Esophagus muscularis mucosa (tissue), 4 donors: ENCODE data around the gene SNRPF.

ENCODE experiments used
- EP300 ChIP-seq: sonication (generic); formaldehyde crosslinking; IDR thresholded peaks from one replicate; pipeline ENCODE4 v1.6.1; 2017; ENCODE audit warnings: antibody characterized with exemption
- POLR2A ChIP-seq: fragments of 450-650 bp; IDR thresholded peaks from one replicate; pipeline ENCODE4 v1.6.1; 2017; ENCODE audit warnings: antibody characterized with exemption, moderate library complexity, mild to moderate bottlenecking, low read depth
- POLR2AphosphoS5 ChIP-seq, 2 donors: sonication (generic); formaldehyde crosslinking; IDR thresholded peaks; one replicate each; pipeline ENCODE4 v1.6.1; 2017; ENCODE audit warnings: antibody characterized with exemption in 2 of 2
- TF ChIP-seq, protein P1 (sequence below), 3 experiments: fragments of 200-600 bp in 2 of 3; fragments of 450-650 bp in 1 of 3; sonication (generic) in 2 of 3; IDR thresholded peaks; one replicate each; pipeline ENCODE4 v1.5.1; 2017 to 2019; ENCODE audit warnings: antibody characterized with exemption in 3 of 3, mild to moderate bottlenecking in 2 of 3, moderate library complexity in 1 of 3

DNA sequence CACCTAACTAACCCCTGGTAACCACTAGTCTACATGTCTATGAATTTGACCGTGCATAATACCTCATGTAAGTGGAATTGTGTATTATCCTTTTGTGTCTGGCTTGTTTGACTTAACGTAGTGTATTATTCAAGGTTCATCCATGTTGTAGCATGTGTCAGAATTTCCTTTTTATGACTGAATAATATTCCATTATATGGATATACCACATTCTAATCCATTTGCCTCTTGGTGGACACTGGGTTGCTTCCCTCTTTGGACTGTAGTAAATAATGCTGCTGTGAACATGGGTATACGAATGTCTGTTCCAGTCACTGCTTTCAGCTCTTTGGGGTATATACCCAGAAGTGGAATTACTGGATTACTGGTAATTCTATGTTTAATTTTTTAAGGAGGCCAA is 3.3 kb downstream of the SNRPF start:
- TF ChIP-seq, protein P1, sequence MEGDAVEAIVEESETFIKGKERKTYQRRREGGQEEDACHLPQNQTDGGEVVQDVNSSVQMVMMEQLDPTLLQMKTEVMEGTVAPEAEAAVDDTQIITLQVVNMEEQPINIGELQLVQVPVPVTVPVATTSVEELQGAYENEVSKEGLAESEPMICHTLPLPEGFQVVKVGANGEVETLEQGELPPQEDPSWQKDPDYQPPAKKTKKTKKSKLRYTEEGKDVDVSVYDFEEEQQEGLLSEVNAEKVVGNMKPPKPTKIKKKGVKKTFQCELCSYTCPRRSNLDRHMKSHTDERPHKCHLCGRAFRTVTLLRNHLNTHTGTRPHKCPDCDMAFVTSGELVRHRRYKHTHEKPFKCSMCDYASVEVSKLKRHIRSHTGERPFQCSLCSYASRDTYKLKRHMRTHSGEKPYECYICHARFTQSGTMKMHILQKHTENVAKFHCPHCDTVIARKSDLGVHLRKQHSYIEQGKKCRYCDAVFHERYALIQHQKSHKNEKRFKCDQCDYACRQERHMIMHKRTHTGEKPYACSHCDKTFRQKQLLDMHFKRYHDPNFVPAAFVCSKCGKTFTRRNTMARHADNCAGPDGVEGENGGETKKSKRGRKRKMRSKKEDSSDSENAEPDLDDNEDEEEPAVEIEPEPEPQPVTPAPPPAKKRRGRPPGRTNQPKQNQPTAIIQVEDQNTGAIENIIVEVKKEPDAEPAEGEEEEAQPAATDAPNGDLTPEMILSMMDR (IDR thresholded peaks at IDR 0.05), result no peak
- no peak for TF ChIP-seq POLR2AphosphoS5 (IDR thresholded peaks at IDR 0.05)
- no peak for TF ChIP-seq POLR2A
- TF ChIP-seq EP300, result no peak
